ENCODE measurements around the gene KAZN. TPM values are rescaled to one million over a fixed set of nuclear protein-coding genes. Genes with fewer than 3 reads are reported as not detected.
A peak's percentile ranks its signal among the peaks of the same experiment; 100 is the strongest.

Gene KAZN
- total RNA-seq, 1 experiment from 2014 or later, result 2.4 TPM

GRCh38 chr1:14782741-14783591, 184.5 kb downstream of the KAZN start:
- CTCF ChIA-PET, result interaction anchor here (0.9 to 1.0 kb wide), 2 partner anchors 22 to 264 kb away, joined by 3 read pairs; no protein-coding TSS in a partner anchor
- BruUV-seq (replicated peaks), result no TSS peak
- no peaks in the 10 kb centered on the region for H3K9me3 ChIP-seq
- DNase-seq, result no peak
- Mint-ChIP-seq H3K27me3 (ENCODE audit: insufficient read depth, unreplicated experiment) (no peaks in the 10 kb centered on the region), H3K27ac (ENCODE audit: unreplicated experiment) (no peak overlapping the region), H3K36me3 (ENCODE audit: insufficient read depth, unreplicated experiment) (no peaks in the 10 kb centered on the region), H3K9me3 (ENCODE audit: unreplicated experiment) (no peaks in the 10 kb centered on the region), H3K4me1 (ENCODE audit: low read depth, unreplicated experiment) (no peaks in the 10 kb centered on the region), H3K4me3 (ENCODE audit: unreplicated experiment) (no peak overlapping the region)
- no peaks in the 10 kb centered on the region; the same call in 1 of the 2 replicates for H3K27me3 ChIP-seq (replicated peaks; ENCODE audit: control insufficient read depth, insufficient read depth, low read length)
- POLR2A ChIA-PET, result no interaction called here
- H3K4me3 ChIP-seq (ENCODE audit: low read depth, low read length), result no peak overlapping the region
- intact Hi-C loops (cut with micrococcal nuclease; ENCODE audit: unreplicated experiment), result no loop called here
- TF ChIP-seq, protein P1, sequence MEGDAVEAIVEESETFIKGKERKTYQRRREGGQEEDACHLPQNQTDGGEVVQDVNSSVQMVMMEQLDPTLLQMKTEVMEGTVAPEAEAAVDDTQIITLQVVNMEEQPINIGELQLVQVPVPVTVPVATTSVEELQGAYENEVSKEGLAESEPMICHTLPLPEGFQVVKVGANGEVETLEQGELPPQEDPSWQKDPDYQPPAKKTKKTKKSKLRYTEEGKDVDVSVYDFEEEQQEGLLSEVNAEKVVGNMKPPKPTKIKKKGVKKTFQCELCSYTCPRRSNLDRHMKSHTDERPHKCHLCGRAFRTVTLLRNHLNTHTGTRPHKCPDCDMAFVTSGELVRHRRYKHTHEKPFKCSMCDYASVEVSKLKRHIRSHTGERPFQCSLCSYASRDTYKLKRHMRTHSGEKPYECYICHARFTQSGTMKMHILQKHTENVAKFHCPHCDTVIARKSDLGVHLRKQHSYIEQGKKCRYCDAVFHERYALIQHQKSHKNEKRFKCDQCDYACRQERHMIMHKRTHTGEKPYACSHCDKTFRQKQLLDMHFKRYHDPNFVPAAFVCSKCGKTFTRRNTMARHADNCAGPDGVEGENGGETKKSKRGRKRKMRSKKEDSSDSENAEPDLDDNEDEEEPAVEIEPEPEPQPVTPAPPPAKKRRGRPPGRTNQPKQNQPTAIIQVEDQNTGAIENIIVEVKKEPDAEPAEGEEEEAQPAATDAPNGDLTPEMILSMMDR (IDR thresholded peaks at IDR 0.05; ENCODE audit: insufficient read depth in 1 of 2, low read depth in 1 of 2, low read length in 1 of 2, severe bottlenecking in 1 of 2, unreplicated experiment in 1 of 2), result peak in 1 of 2 experiments; percentile 4
- H3K36me3 ChIP-seq (ENCODE audit: control insufficient read depth, insufficient read depth, low read length), result no peaks in the 10 kb centered on the region
- H3K4me1 ChIP-seq, result peaks cover 12% of the 10 kb centered on the region

DNA sequence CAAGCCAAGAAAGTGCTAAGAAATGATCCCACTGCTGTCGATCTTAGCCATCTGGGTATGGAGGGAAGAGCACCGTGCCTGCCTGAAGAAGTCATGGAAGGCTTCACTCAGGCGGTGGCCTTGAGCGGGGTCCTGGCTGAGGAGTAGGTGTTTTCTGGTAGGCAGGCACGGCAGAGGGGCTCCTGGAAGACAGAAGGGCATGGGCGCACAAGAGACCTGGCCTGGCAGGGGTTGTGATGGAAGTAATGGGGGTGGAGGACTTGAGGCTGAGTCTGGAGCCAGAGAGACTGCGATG, 185.1 kb downstream of the KAZN start:
- H3K9me3 ChIP-seq, result no peaks in the 10 kb centered on the region
- no peak overlapping the region for H3K27ac Mint-ChIP-seq (ENCODE audit: unreplicated experiment)
- no TSS peak for BruUV-seq (replicated peaks)
- no peaks in the 10 kb centered on the region for H3K36me3 ChIP-seq (ENCODE audit: control insufficient read depth, insufficient read depth, low read length)
- no peaks in the 10 kb centered on the region for H3K9me3 Mint-ChIP-seq (ENCODE audit: unreplicated experiment)
- H3K4me3 Mint-ChIP-seq (ENCODE audit: unreplicated experiment), result no peak overlapping the region
- no peak overlapping the region for H3K4me3 ChIP-seq (ENCODE audit: low read depth, low read length)
- intact Hi-C loops (cut with micrococcal nuclease; ENCODE audit: unreplicated experiment), result no loop called here
- ChIA-PET POLR2A (no interaction called here), CTCF (no interaction called here)
- H3K4me1 ChIP-seq, result peaks cover 17% of the 10 kb centered on the region
- TF ChIP-seq, protein P1 (IDR thresholded peaks at IDR 0.05; ENCODE audit: insufficient read depth in 1 of 2, low read depth in 1 of 2, low read length in 1 of 2, severe bottlenecking in 1 of 2, unreplicated experiment in 1 of 2), result no peak
- H3K27me3 ChIP-seq (replicated peaks; ENCODE audit: control insufficient read depth, insufficient read depth, low read length), result no peaks in the 10 kb centered on the region; the same call in 1 of the 2 replicates
- DNase-seq, result no peak
- no peaks in the 10 kb centered on the region for H3K4me1 Mint-ChIP-seq (ENCODE audit: low read depth, unreplicated experiment)
- H3K36me3 Mint-ChIP-seq (ENCODE audit: insufficient read depth, unreplicated experiment), result no peaks in the 10 kb centered on the region
- no peaks in the 10 kb centered on the region for H3K27me3 Mint-ChIP-seq (ENCODE audit: insufficient read depth, unreplicated experiment)

DNA sequence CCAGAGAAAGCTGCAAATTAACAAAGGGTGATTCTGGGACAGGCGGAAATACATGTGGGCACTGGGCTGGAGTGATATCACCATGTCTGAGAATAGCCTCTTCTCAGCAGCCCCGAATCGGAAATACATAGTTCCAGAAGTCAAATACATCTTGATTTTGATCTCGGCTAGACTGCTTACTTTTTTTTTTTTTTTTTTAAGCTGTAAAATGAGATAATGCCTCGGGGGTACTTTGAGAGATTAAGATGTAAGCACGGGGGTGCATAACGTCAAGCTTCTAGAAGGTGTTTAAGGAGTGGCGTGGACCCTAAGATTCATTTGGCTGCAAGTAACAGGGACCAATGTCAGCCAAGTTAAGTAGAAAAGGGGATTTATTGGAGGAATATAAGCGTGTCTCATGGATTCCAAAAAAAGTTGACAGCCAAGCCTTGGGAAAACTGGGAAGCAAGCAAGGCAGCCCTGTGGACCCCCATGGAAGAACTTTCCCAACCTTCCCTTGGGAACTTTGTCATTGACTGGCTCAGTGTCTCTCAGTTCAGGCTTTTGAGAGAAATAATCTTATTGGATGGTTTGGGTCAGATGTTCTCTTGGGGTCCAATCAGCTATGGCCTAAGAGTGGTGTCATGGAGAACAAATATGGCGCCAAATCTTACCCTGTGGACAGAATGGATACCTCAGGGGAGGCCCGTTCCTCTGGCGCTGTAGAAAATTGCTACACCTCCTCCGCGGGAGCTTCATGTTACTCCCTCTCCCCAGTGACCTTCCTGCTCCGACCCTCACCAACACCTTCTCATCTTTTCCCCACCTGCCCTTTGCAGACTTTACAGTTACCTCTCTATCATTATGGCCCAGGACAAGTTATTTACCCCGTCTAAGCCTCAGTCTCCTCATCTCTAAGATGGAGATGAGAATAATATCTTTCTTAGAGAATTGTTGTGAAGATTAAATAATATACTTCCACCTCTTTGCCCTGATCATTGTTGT, 186.6 kb downstream of the KAZN start:
- ChIA-PET CTCF (no interaction called here), POLR2A (no interaction called here)
- H3K36me3 ChIP-seq (ENCODE audit: control insufficient read depth, insufficient read depth, low read length), result no peaks in the 10 kb centered on the region
- DNase-seq, result no peak
- H3K27ac Mint-ChIP-seq (ENCODE audit: unreplicated experiment), result no peak overlapping the region
- H3K36me3 Mint-ChIP-seq (ENCODE audit: insufficient read depth, unreplicated experiment), result no peaks in the 10 kb centered on the region
- no peaks in the 10 kb centered on the region for H3K9me3 Mint-ChIP-seq (ENCODE audit: unreplicated experiment)
- H3K4me3 Mint-ChIP-seq (ENCODE audit: unreplicated experiment), result no peak overlapping the region
- H3K4me1 Mint-ChIP-seq (ENCODE audit: low read depth, unreplicated experiment), result no peaks in the 10 kb centered on the region
- no TSS peak for BruUV-seq (replicated peaks)
- H3K4me1 ChIP-seq, result peaks cover 17% of the 10 kb centered on the region
- intact Hi-C loops (cut with micrococcal nuclease; ENCODE audit: unreplicated experiment), result loop anchor here (5.0 kb wide), 1 partner anchor 242 kb away; no protein-coding TSS in a partner anchor
- no peaks in the 10 kb centered on the region for H3K9me3 ChIP-seq
- TF ChIP-seq, protein P1 (IDR thresholded peaks at IDR 0.05; ENCODE audit: insufficient read depth in 1 of 2, low read depth in 1 of 2, low read length in 1 of 2, severe bottlenecking in 1 of 2, unreplicated experiment in 1 of 2), result no peak
- H3K27me3 Mint-ChIP-seq (ENCODE audit: insufficient read depth, unreplicated experiment), result no peaks in the 10 kb centered on the region
- no peaks in the 10 kb centered on the region for H3K27me3 ChIP-seq (replicated peaks; ENCODE audit: control insufficient read depth, insufficient read depth, low read length)
- no peak overlapping the region for H3K4me3 ChIP-seq (ENCODE audit: low read depth, low read length)

All from Caco-2 (cell line).